Measurements from ENCODE around the gene PLEKHG2. TPM values are rescaled to one million over a fixed set of nuclear protein-coding genes. Genes with fewer than 3 reads are reported as not detected.
A peak's percentile ranks its signal among the peaks of the same experiment; 100 is the strongest.

The PLEKHG2 gene
- total and polyA plus RNA-seq, 9 of the 15 experiments (the other 6 are each of a cell fraction or from before 2014, with no cell fraction given) = 0.98 to 45.7 (median 9.8) TPM

- TF ChIP-seq SAFB2 (IDR thresholded peaks at IDR 0.05; ENCODE audit: borderline replicate concordance, low read depth, low read length, severe bottlenecking) (no peak), RHOXF2B (CRISPR knock-in tag; conservative IDR thresholded peaks at IDR 0.05) (no peak), RBFOX2 (IDR thresholded peaks at IDR 0.05; ENCODE audit: low read depth, low read length) (peak; percentile 70), SMAD4 (CRISPR knock-in tag; conservative IDR thresholded peaks at IDR 0.05) (no peak), CBX1 (IDR thresholded peaks at IDR 0.05; ENCODE audit: low read depth) (0 out of 2 replicates have a peak, but pooled peaks have one; percentile 34), POLR2G (IDR thresholded peaks at IDR 0.05; ENCODE audit: low read depth, low read length) (peak; percentile 79), BMI1 (IDR thresholded peaks at IDR 0.05; ENCODE audit: low read length) (no peak), ZMIZ1 (IDR thresholded peaks at IDR 0.05; ENCODE audit: low read depth in 2 of 2, low read length in 2 of 2) (no peak), NR2C1 (IDR thresholded peaks at IDR 0.05) (no peak), NR2C1 (tag; IDR thresholded peaks at IDR 0.05) (peak; percentile 50; the same call in 1 of the 2 replicates), ZNF644 (tag; IDR thresholded peaks at IDR 0.05; ENCODE audit: low read depth) (0 out of 2 replicates have a peak, but pooled peaks have one; percentile 12), ATF2 (CRISPR knock-in tag; IDR thresholded peaks at IDR 0.05) (peak; percentile 17; the same call in 1 of the 2 replicates), POLR2AphosphoS2 (IDR thresholded peaks at IDR 0.05; ENCODE audit: low read length) (peak; percentile 89), ATF1 (CRISPR knock-in tag; IDR thresholded peaks at IDR 0.05) (no peak), ATF1 (tag; IDR thresholded peaks at IDR 0.05) (peak; percentile 89), CTBP1 (IDR thresholded peaks at IDR 0.05; ENCODE audit: borderline replicate concordance) (peak; percentile 77), NBN (IDR thresholded peaks at IDR 0.05; ENCODE audit: low read depth) (peak; percentile 47; the same call in 1 of the 2 replicates), ZNF431 (CRISPR knock-in tag; IDR thresholded peaks at IDR 0.05) (no peak), MBD1 (CRISPR knock-in tag; IDR thresholded peaks at IDR 0.05) (no peak), ARID3B (CRISPR knock-in tag; IDR thresholded peaks at IDR 0.05; ENCODE audit: borderline replicate concordance) (no peak)
These were observed 3.1 kb upstream of the PLEKHG2 start (continued) for GRCh38 chr19:39409208-39410016.
